CD4-positive, alpha-beta T cell treated with Interleukin-4 for 4 hours (primary cell): ENCODE measurements around the gene STAT5B.
"Not testable (repeated sequence)": the region's sequence is repeated elsewhere in the genome, so short reads cannot be mapped to it uniquely, and the experiment has no call there.

Experiments used
- DNase-seq: peaks from one replicate; pipeline ENCODE4 v3.0.0-alpha.2; 2020

Gene STAT5B

GRCh38 chr17:42276359-42276608 is at the start of gene STAT5B:
Gene STAT5B (minus strand): TSS chr17:42276391. CDS start chr17:42232127, 44,264 bp downstream.
- peak; percentile 50 for DNase-seq

DNA sequence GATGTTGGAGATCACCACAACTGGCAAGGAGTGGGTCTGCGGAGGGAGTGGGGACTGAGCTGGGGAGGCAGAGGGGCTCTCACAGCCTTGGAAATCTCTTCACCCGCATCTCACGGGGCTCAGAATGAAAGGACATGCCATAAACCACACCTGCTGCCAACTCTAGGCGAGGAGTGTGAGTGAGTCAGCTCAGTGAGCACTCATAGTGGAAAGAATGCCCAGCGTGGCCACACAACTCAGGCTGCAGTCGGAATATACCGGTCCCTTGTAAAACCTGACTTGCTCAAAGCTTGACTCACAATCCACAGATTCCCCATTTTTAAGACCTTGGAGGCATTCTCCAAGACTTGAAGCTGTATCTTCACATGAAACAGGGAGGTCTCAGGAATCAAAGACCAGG is 48.8 kb upstream of the STAT5B start:
- no peak for DNase-seq

DNA sequence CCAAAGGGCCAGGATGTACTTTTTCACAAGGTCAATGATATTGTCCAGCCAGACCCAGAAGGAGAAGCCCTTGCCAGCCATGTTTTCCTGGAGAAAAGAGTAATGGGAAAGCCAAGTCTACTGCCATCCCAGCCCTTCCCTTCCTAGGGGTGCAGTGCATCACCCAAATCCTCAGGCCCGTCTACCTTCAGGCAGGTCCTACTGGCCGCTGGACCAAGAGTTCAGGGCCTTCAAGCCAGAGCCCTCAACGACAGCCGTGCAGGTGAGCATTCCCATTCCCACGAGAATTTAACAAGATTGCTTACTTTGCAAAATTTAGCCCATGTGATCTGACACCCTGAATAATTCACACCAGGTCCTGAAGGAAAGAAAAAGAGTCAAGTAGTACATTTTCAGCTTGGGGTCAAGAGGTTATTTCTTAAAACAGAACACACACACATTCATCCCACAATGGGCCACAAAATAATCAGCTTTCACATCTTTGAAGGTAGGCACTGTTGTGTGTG is 47.1 kb upstream of the STAT5B start:
- no peak for DNase-seq

GRCh38 chr17:42322382-42323267 is 46.4 kb upstream of the STAT5B start:
- peak; percentile 91 for DNase-seq

DNA sequence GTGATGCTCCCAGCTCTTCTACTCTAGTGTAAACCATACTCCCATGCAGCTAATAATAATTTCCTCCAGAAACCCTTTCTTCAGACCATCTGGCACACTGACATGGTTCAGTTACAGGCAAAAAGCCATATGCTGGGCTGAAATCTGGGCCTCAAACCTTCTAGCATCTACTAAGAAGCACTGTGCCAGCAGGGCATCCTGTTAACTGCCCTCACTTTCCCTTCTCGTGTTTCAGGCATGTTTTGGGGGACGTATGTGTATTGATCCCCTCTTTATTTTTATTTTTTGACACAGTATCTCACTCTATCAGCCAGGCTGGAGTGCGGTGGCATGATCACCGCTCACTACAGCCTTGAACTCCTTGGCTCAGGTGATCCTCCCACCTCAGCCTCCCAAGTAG is 45.4 kb upstream of the STAT5B start:
- DNase-seq, result no peak

DNA sequence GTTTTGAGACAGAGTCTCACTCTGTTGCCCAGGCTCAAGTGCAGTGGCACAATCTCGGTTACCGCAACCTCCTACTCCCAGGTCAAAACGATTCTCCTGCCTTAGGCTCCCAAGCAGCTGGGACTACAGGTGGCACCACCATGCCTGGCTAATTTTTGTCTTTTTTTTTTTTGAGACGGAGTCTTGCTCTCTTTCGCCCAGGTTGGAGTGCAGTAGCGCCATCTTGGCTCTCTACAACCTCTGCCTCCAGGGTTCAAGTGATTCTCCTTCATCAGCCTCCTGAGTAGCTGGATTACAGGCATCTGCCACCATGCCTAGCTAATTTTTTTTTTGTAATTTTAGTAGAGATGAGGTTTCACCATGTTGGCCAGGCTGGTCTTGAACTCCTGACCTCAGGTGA is 41.8 kb upstream of the STAT5B start:
- not testable (repeated sequence) for DNase-seq

DNA sequence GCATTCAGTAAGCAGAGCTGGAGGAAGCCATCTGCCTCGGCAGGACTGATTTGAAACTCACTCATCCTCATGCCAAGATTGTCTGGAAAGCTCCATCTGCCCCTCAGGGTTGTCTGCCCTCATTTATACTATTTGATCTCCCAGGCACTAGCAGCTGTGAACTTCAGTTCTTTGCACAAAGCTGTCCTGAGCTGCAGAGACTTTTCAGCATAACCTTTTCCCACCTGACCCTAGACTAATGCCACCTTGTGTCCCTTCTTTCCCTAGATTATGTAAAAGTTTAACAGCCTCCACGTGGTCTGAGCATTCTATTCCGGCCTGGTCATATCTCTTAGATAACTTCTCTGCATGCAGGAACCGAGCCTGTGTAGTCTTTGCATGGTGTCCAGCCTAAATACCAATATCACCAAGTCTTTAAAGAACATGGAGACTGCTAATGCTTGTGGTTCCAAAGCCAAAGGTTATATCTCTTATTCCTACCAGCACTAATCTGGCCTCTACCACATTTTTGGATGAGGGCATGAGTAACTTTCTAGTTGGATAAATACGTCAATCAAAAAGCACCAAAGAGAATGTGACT is 41.2 kb upstream of the STAT5B start:
- no peak for DNase-seq

- DNase-seq, result no peak
Observed at GRCh38 chr17:42316755-42317154, 40.6 kb upstream of the STAT5B start.

DNA sequence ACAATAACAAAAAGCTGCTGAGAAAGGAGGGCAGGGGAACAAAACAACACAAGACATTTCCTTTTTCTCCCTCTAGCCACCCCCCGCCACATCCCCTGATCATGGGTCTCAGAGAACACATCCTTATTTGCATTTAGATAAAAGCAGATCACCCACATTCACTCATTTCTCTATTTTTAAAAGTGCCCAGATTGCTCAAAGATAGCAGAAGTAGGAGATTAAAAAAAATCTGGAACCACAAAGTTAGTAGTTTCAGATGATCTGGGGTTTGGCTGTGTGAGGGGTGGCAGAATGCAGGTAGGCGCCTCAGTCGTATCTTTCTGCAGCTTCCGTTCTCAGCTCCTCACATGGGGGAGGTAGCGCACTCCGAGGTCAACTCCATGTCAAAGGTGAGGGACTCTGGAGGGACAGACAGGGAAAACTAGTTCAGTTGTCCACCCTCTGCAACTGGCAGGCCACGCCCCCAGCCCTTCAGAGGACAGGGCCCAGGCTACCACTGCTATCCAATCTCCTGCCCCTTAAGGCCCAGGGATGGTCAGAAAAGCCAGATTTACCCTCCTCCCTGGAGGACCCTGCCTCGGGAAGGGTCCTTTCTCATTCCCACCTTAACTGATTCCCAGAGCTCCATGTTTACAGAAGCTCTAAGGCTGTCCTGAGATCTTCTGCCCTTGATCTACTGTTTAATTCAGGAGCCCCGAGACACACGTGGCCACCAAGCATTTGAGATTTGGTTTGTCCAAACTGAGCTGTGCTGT is 39.4 kb upstream of the STAT5B start:
- peak; percentile 24 for DNase-seq

- DNase-seq, result peak; percentile 49
Observed at GRCh38 chr17:42313773-42314566, 37.8 kb upstream of the STAT5B start.

GRCh38 chr17:42313389-42313772 is 37.2 kb upstream of the STAT5B start:
- no peak for DNase-seq

- DNase-seq, result peak; percentile 66
Observed at GRCh38 chr17:42312285-42313130, 36.3 kb upstream of the STAT5B start.

DNA sequence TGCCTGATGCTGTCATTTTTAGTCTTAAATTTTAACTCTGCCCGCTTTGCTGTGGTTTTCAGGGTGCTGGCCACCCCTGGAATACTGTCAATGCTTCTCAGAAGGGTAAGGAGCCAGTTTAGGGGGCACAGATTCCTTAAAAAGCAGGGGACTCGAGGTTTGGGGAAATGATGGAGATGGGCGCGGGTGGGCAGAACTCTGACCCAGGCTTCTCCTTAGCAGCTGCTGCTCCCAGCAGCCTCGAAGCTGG is 35.8 kb upstream of the STAT5B start:
- DNase-seq, result no peak

- DNase-seq, result no peak
Observed at GRCh38 chr17:42311240-42312034, 35.2 kb upstream of the STAT5B start.

- DNase-seq, result no peak
Observed at GRCh38 chr17:42310787-42311215, 34.6 kb upstream of the STAT5B start.

DNA sequence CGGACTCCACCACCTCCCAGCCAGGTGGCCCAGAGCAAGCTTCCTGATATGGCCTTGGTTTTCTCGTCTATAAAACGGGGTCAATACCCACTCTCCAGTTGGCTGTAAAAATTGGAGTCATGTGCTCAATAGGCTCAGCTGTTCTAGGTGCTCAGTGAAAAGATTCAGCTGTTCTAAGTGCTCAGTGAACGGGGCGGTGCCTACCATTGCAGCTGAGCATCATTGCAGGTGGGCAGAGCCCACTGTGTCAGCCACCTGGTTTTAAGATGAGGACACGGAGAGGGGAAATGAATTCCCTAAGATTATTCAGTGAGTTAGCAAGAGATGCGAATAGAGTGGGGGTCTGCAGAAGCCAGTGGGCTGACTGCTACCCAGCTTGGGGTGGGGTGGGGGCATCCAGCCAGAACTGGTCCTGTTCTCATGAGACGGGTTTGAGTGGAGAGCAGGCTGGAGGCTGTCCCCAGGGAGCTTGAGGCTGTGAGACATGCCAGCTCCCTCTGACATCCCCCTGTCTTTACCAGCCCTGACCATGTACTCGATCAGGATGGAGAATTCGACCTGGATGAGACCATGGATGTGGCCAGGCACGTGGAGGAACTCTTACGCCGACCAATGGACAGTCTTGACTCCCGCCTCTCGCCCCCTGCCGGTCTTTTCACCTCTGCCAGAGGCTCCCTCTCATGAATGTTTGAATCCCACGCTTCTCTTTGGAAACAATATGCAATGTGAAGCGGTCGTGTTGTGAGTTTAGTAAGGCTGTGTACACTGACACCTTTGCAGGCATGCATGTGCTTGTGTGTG is 34.0 kb upstream of the STAT5B start:
- DNase-seq, result no peak

DNA sequence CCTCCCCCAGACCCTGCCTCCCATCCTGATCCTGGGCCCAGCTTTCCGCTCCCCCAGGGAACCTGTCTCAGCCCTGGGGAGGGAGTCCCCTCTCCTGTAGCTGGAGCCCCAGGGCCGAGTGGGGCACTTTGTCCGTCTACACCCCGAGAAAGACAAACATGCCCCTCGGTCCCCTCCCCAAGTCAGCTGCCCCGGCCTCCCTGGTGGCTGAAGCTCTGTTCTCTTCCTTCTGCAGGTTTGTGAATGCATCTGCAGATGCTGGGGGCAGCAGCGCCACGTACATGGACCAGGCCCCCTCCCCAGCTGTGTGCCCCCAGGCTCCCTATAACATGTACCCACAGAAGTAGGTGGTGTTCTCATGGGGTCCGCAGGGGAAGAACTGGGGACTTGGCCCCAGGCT is 33.0 kb upstream of the STAT5B start:
- DNase-seq, result no peak

GRCh38 chr17:42308446-42308845 is 32.3 kb upstream of the STAT5B start:
- no peak for DNase-seq

DNA sequence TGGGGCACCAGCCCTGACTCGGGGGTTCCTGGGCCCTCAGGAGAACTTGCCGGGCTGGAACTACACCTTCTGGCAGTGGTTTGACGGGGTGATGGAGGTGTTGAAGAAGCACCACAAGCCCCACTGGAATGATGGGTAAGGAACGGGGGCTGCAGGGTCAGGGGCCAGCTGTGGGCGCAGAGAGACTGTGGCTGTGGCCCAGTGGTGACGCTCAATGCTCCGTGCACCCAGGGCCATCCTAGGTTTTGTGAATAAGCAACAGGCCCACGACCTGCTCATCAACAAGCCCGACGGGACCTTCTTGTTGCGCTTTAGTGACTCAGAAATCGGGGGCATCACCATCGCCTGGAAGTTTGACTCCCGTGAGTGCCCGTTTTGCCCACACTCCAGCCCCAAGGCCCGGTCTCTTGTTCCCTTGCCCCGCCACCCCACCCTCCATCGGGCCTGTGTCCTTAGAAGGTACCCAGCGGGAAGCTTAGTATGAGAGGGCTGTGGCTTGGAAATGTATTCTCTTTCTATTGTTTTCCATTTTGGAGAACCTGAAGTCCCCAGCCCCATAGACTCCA is 31.3 kb upstream of the STAT5B start:
- DNase-seq, result no peak

DNA sequence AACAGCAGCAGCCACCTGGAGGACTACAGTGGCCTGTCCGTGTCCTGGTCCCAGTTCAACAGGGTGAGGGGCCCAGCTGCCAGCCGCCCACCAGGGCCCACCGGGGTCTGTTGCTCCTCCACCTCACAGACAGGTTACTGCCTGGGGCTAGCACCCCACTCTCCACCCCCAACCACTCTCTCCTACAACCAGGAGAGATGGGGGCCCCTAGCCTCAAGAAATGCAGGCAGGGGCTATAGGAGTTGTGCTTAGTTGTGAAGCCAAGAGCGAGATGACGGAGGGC is 30.1 kb upstream of the STAT5B start:
- DNase-seq, result no peak
